GM18519 (cell line): ENCODE results near the gene CD300LG.
"Not testable (repeated sequence)": the region's sequence is repeated elsewhere in the genome, so short reads cannot be mapped to it uniquely, and the experiment has no call there.

Experiments
- ATAC-seq: cut with Tn5 transposase; IDR thresholded peaks from one replicate; pipeline ENCODE4 v1.9.1; 2021; ENCODE audit warnings: mild to moderate bottlenecking, moderate library complexity; ENCODE audit not compliant: unreplicated experiment, low FRiP score

The CD300LG gene, protein sequence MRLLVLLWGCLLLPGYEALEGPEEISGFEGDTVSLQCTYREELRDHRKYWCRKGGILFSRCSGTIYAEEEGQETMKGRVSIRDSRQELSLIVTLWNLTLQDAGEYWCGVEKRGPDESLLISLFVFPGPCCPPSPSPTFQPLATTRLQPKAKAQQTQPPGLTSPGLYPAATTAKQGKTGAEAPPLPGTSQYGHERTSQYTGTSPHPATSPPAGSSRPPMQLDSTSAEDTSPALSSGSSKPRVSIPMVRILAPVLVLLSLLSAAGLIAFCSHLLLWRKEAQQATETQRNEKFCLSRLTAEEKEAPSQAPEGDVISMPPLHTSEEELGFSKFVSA

DNA sequence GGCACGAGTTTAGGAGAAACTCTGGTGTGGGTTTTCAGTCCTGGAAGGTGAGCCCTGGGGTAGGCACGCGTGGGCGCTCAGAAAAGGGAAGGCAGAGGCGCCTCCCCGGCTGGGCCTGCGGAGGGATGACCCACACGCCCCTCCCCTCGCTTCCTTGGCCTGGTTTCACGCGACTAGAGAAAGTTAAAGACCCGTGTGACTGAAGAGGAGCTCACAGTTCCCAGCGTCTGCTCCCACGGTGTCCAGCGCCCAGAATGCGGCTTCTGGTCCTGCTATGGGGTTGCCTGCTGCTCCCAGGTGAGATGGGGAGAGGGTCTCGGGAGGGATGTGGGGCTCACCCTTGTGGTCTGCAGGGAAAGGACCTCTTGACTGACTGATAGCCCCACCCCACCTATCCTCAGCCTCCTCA lies at the start of gene CD300LG:
TSS of gene CD300LG (plus strand) at position 214 of the 409 bp plus-strand sequence. CDS start at position 255, 41 bp downstream.
- no peak for ATAC-seq

DNA sequence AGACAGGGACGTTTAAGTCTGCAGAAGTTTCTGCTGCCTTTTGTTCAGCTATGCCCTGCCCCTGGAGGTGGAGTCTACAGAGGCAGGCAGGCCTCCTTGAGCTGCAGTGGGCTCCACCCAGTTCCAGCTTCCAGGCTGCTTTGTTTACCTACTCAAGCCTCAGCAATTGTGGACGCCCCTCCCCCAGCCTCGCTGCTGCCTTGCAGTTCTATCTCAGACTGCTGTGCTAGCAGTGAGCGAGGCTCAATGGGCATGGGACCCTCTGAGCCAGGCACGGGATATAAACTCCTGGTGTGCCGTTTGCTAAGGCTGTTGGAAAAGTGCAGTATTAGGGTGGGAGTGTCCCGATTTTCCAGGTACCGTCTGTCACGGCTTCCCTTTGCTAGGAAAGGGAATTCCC lies 49.0 kb upstream of the CD300LG start:
- not testable (repeated sequence) for ATAC-seq

DNA sequence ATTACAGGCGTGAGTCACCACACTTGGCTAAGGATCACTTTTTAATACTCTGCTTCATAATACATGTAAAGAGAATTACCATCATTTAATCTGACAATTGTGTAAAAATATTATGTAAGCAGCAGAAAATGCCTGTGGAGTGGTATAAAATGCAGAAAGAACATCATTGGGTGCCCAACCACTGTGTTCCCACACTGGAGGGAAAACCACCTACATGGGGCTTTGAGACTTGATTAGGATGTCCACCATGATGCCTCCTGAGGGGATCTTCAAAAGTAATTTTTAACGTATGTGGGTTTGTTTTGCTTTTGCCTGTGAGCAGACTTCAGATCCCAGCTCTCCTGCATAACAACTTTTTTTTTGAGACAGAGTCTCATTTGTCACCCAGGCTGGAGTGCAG lies 47.9 kb upstream of the CD300LG start:
- no peak for ATAC-seq

DNA sequence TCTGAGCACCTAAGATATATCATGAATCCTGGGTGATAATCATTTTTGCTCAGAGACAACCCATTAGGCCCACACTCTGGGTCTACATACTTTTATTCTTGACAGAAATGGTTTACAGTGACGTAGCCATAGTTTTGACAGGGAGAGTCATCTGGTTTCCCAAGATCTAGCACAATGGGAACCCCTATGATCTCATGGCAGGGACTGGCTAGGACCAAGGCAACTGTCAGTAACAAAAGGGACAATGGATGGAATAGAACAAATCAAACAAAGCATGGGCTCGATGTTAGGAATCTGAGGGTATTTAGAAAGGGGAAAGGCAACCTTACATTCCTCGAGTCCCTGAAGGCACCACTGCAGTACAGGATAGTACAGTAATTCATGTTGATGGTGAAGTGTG lies 46.2 kb upstream of the CD300LG start:
- ATAC-seq: no peak

DNA sequence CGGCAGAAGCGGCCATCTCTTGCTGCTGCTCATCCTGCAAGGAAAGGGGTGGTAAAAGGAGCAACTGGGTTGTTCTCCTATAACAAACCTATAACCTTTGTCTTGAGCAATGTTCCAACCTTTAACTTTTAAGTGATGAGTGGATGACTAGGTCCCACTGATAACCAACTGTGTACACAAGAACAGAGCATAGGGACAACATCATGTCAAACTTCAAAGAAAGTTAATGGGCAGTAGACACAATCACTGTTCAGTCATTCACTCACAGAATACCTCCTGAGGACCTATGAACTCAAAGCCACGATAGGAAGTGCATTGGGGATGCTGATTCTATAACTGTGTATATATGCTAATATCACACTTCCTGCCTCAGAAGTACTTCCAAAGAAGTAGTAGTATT lies 45.1 kb upstream of the CD300LG start:
- ATAC-seq: no peak

DNA sequence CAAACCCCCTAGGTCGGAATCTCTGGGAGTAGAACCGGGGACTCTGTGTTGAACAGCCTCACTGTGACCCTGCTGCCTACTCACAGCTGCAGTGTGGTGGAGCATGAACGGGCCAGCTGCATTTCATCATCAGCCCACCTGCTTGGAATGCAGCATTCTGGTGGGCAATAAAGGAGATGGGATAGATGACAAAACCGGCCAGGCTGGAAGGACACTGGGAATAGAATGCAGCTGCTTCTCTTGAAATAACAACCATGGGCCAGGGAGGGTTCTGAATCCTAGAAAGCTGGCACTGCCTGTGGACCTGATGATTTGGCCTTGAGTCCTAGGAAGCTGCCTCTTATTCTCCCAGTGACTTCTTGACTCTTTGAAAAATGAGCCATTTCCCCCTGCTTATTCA lies 43.2 kb upstream of the CD300LG start:
- no peak for ATAC-seq

DNA sequence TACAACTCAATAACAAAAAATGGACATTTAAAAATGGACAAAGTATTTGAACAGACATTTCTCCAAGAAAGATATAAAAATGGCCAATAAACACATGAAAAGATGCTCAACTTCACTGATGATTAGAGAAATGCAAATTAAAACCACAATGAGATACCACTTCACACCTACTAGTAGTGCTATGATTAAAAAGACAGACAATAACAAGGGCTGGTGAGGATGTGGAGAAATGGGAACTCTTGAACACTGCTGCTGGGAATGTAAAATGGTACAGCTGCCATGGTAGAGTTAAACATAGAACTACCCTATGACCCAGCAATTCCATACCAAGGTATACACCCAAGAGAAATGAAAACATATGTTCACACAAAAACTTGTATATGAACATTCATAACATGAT lies 41.9 kb upstream of the CD300LG start:
- no peak for ATAC-seq

DNA sequence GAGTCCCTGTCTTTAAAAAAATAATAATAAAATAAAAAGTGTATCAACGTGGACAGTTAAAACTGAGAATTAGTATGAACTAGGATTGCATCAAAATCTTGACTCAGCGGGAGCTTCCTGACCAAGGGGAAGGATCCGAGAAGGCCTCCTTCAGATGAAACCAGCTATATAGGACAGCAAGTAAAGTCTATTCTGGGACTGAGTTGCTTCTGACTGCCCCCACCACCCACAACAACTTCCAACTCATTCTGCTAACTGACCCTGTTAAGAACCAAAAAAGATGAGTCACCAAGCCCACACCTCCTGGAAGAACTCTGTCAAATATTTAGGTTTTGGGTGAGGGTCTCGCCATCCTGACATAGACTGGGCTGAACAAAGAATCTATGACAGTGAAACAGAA lies 38.9 kb upstream of the CD300LG start:
- ATAC-seq: no peak

DNA sequence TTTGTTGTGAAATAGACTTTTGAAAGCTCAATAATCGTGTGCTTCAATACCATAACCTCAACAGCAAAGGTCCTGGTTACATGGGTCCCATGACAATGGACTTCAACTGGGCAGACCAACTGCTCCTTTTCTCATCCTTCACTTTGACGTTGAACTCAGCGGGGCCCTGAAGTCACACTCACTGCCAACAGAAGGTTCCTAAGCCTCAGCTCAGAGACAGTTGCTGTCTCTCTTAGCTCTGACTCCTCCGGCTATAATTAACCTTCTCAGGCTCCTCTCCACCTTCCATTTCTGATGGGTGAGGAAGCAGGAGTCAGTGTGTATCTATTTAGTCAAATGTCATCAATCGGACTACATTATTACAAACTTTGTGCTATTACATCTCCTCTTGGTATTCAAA lies 37.9 kb upstream of the CD300LG start:
- ATAC-seq: no peak

DNA sequence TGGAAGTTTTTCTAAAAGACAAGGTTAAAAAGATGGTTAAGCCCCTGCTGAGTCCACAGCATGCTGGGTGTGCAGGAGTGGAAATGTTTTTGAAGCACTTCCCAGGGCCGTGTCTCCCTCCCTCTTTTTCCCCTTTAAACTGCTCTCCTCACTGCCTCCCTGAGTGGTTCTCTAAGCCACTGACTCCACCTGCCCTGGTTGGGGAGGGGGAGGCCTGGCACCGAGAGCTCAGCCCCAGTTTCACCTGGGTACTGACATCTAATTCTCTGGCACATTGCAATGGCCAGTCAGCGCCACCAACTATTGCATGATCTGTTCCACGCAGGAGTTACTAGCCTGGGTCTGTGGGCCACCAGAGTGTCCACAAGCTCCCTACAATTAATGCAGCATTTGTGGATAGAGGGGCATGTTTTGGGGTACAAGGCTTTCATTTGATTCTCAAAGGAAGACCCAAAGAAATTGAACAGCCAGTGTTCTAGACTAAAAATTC lies 36.7 kb upstream of the CD300LG start:
- no peak for ATAC-seq

DNA sequence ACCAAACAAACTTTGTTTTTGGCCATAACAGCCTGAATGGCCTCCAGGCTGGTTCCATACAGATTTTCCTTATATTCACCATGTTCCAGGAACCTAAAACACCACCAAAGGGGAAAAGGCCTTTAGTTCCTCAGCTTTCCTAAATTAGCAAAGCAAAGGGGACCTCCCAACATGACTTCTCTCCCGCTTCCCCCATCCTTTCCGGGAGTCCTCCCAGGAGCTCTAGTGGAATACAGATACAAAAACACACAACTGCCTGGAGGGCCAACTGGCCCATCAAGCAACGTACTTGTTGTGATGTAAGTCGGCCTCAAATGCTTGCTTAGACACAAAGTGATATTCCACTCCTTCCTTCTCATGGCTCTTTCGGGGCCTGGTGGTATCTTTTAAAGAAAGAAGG lies 36.2 kb upstream of the CD300LG start:
- ATAC-seq: no peak

DNA sequence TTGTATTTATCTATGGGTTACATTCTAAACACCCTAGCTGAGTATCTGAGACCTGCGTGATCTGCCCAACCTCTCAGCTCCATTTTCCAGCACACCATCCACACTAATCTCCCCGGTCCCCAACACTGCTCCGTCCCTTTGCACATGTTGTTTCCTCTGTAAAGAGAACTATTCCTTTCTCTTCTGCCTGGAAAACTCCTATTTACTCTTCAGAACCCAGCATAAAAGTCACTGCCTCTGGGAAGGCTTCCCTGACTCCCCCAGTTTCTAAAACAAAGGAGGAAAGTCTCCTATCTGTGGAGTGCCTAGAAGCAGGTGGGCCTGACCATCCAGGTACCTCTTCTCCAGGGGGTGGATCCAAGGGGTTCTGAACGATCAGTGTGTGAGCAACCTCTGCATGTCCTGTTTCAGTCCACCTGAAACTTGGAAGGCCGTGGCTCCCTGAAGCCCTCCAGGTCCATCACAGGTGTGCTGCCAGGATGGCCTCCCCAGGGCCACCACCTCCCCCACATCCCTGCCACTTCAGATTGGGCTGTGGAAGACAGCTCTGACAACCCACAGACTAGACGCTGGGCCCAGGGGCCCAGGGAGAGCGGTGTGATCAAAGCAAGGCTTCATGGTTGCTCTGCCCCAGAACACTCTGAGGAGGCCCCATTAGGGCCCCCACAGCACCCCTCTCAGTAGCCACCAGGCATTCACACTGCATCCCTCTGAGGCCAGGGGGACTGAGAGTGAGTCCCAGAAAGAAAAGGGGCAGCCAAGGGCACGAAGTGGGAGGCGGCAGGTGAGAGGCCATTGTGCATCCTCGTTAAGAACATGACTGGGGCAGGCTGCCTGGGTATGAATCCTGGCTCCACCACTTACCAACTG lies 34.3 kb upstream of the CD300LG start:
- ATAC-seq: no peak

DNA sequence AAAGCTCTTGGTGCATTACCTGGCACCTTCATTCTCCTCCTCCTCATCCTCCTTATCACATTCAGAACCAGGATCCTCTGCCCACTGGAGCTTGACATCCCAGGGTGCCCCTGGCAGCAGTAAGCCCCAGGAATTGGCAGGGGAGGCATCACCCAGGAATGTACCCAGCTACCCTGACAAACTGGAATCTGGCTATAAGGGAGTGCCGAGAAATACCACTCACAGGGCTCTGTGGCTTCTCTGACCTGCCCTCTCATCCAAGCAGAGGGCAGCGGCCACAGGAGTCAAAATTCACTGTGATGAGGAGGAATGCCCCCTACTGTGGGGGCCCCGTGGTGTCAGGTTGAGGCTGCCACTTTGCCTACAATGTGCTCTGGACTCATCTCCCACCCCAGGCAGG lies 33.6 kb upstream of the CD300LG start:
- ATAC-seq: no peak

DNA sequence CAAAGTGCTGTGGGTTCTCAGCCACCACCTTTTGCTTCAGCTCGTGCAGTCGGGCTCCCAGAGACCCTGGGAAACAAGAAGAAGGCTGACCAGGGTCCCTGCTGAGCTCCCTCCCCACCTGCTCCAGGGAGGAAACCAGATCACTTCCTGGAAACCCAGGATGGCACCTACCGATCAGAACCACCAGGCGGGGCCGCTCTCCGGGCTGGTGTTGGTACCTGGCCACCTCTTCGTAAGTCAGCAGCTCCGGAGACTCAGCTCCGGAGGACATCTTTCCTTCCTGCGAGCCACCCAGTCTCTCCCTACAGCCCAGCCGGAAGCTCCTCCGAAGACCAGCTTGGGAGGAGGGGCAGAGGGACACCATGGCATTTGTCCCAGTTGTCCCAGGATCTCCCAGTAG lies 33.0 kb upstream of the CD300LG start:
- ATAC-seq: no peak

DNA sequence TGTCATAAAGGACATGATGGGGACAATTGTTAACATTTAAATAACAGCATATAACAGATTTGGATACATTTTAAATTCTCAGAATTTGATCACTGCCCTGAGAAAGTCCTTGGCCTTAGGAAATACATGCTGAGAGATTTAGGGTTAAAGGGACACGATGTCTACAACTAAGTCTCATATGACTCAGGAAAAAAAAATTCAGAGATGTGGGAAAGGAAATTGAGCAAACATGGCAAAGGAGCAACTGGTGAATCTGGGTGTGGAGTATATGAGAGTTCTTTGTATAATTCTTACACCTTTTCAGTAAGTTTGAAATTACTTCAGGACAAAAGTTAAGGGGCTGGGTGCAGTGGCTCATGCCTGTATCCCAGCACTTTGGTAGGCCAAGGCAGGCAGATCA lies 32.3 kb upstream of the CD300LG start:
- no peak for ATAC-seq

DNA sequence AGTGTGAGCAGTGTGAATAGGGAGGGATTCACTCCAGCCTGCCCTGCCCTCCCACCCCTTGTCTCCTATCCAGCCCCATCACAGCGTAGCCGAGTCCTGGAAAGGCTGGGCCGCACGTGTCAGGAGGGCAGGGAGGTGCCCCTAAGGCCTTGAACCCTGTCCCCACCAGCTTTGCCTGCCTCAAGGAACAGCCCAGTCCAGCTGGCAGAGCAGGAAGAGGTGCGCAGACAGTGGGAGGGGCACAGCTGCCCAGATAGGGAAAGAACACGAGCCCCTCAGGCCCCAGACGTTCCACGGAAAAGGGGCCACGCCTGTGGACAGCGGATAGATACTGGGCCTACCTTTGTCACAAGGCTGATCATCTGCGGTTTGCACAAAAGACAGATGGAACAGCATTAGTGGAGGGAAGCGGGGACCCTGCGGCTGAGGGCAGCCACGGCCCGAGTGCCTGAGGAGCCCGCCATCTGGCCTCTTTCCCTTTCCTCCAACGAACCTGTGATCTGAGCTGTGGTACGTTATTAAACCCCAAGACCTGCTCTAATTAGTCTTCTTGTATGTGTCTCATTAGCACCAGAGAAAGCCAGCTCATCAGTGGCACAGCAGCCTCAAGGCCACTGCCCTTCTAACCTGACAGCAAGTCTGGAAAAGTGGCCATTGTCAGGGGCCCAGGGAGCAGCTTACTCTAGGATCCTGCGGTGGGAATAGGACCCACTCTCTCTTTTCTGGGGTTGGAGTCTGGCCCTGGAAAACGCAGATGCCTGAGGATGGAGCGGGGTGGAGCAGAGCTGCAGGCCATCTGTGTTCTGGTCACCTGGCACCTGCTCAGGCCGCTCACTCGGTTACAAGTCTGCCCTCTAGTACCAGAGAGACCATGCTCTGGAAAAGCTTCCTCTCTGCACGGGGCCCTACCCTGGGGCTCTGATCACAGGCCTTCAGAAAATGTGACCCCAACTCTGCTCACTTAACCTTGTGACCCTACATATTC lies 30.3 kb upstream of the CD300LG start:
- no peak for ATAC-seq

DNA sequence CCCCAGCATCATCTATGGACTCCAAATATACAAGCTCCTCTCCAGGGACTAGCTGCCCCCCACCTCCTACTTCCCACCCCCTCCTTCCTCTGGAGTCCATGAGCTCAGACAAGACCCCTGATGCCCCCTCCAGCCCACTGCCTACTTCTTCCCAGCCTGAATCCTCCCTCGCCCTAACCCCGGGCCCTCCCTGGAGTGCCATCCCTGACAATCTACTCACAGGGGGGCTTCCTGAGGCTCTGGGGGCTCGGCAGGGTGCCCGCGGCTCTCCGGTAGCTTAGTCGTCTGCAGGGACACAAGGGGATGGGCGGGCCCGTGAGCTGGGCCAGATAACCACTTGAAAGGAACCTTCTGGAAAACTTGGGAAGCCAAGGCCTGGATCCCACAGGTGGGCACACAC lies 29.1 kb upstream of the CD300LG start:
- ATAC-seq: no peak

DNA sequence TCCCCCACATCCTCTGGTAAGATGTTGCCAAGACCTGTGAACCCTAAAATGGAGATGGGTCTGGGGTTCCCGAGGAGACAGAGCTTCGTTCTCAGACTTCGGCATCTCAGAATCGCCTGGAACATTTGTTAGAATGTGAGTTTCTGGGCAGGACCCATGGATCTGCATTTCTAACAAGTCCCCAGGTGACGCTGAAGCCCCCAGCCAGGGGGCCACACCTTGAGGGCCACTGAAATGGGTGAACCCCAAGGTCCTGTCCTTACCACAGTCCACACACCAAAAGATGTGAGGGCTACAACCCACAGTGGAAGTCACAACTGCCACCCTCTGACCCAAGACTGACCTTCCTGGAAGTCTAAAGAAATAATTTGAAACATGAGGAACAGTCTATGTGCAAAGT lies 28.0 kb upstream of the CD300LG start:
- ATAC-seq: no peak

DNA sequence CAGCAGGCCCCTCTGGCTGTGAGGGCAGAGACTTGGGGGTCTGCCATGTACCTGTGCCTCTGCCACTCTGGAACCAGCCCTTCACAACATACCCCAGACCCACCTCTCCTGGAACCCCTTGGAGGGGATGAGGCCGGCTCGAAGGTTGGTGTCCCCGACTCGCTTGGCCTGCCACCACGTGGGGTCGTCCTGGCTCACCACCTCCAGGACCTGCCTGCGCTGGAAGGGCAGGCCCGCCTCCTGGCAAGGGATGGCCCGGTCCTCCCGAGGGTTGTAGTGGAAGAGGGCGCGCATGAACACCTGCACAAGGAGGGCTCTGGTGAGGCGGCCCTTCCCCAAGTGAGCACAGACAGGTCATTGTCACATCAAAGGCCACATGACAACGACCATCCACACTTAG lies 26.2 kb upstream of the CD300LG start:
- ATAC-seq: no peak

DNA sequence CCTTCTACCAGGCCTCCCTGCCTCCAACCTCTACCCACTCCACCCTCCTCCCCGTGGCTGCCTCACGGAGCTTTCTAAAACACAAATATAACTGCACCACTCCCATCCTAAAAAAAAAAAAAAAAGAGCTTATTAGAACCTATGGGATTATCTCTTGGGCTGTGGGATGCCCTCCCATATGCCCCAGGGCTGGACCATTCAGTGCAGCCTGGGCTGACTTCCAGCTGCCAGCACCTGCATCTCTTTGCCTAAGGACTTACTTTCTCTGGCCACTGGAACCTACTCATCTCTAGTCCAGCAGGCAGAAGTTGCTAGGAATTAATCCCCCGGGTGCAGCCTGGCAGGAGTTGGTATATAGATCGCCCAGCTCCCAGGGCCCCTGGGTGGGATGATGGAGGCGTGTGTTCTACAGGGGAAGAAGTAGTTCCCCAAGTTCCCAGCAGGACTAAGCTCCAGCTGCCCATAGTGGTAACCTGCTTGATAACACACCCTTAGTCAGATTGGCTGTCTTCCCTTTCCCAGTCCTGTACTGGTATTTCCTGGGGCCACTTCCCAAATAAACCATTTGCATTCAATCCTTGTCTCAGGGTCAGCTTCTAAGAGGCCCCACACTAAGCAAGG lies 24.3 kb upstream of the CD300LG start:
- ATAC-seq: no peak
